Activated T-helper 1 cell treated with anti-CD3 and anti-CD28 coated beads, Interleukin-12 subunit alpha, Interleukin-12 subunit beta, Interleukin-2, Interleukin-4 antibody, amounts not matched to agents 30 ng/mL and 10 ng/mL and 1 ng/mL, durations not matched to agents 14 hours and 24 hours and 36 hours (primary cell): ENCODE data around the gene RAB17. TPM values are rescaled to one million over a fixed set of nuclear protein-coding genes. Genes with fewer than 3 reads are reported as not detected.

Experiments
- DNase-seq: peaks from one replicate; pipeline ENCODE4 v3.0.0; 2021; ENCODE audit warnings: low spot score
- H3K27ac Mint-ChIP-seq: one replicate; pipeline ENCODE4 v1.8.0; 2021; ENCODE audit warnings: mild to moderate bottlenecking, mixed read lengths
- H3K27me3 Mint-ChIP-seq: one replicate; pipeline ENCODE4 v1.8.0; 2022; ENCODE audit warnings: mild to moderate bottlenecking, moderate library complexity, mixed read lengths; ENCODE audit not compliant: insufficient read depth
- H3K36me3 Mint-ChIP-seq: one replicate; pipeline ENCODE4 v1.8.0; 2021; ENCODE audit warnings: low read depth, mixed read lengths
- H3K4me1 Mint-ChIP-seq: one replicate; pipeline ENCODE4 v1.8.0; 2021; ENCODE audit warnings: low read depth, mixed read lengths
- H3K4me3 Mint-ChIP-seq: one replicate; pipeline ENCODE4 v1.8.0; 2021; ENCODE audit warnings: mild to moderate bottlenecking, moderate library complexity, mixed read lengths
- H3K9me3 Mint-ChIP-seq: one replicate; pipeline ENCODE4 v1.8.0; 2021; ENCODE audit warnings: mixed read lengths
- intact Hi-C: fragments of 100-400 bp; cut with micrococcal nuclease; formaldehyde crosslinking; loops from one replicate; pipeline ENCODE4 v1.15.1; 2024
- total RNA-seq: library from RNA; stranded (reverse); gene quantifications from 2 replicates; pipeline ENCODE4 v1.2.3, GENCODE V29; 2022

Gene RAB17
- total RNA-seq = not detected in 2 replicates

- no peak for DNase-seq
Observed at GRCh38 chr2:237590272-237591140, at the start of gene RAB17. Gene RAB17 (minus strand): TSS chr2:237590734. CDS start chr2:237586154, 4,580 bp downstream.

GRCh38 chr2:237639836-237640220 lies 49.3 kb upstream of the RAB17 start:
- no peak for DNase-seq
- Mint-ChIP-seq H3K4me3 (no peak overlapping the region), H3K4me1 (peaks cover 7% of the 10 kb centered on the region), H3K27me3 (peaks cover 7% of the 10 kb centered on the region), H3K36me3 (no peaks in the 10 kb centered on the region), H3K27ac (no peak overlapping the region), H3K9me3 (peaks cover 2% of the 10 kb centered on the region)
- intact Hi-C loops = no loop called here

More at GRCh38 chr2:237590272-237591140, at the start of gene RAB17:
- Mint-ChIP-seq H3K4me1 (peaks cover 8% of the 10 kb centered on the region), H3K9me3 (no peaks in the 10 kb centered on the region), H3K27me3 (peaks cover 9% of the 10 kb centered on the region), H3K36me3 (no peaks in the 10 kb centered on the region), H3K27ac (no peak within 1 kb of the TSS), H3K4me3 (no peak within 1 kb of the TSS)
- intact Hi-C loops = no loop called here

- DNase-seq = no peak
- H3K36me3 Mint-ChIP-seq = no peaks in the 10 kb centered on the region
Observed at GRCh38 chr2:237639052-237639835, 48.7 kb upstream of the RAB17 start.

GRCh38 chr2:237638176-237638575 lies 47.6 kb upstream of the RAB17 start:
- no peak overlapping the region for H3K27ac Mint-ChIP-seq
- no peaks in the 10 kb centered on the region for H3K36me3 Mint-ChIP-seq
- intact Hi-C loops = no loop called here
- no peak for DNase-seq
- H3K27me3 Mint-ChIP-seq = peaks cover 7% of the 10 kb centered on the region
- H3K4me3 Mint-ChIP-seq = no peak overlapping the region
- peaks cover 6% of the 10 kb centered on the region for H3K9me3 Mint-ChIP-seq
- peaks cover 7% of the 10 kb centered on the region for H3K4me1 Mint-ChIP-seq

More at GRCh38 chr2:237639052-237639835, 48.7 kb upstream of the RAB17 start:
- Mint-ChIP-seq H3K4me1 (peaks cover 7% of the 10 kb centered on the region), H3K9me3 (peaks cover 6% of the 10 kb centered on the region), H3K27me3 (peaks cover 7% of the 10 kb centered on the region), H3K27ac (no peak overlapping the region), H3K4me3 (no peak overlapping the region)
- intact Hi-C loops = no loop called here

GRCh38 chr2:237637429-237638135 lies 47.0 kb upstream of the RAB17 start:
- intact Hi-C loops = no loop called here
- Mint-ChIP-seq H3K4me3 (no peak overlapping the region), H3K36me3 (no peaks in the 10 kb centered on the region), H3K27ac (no peak overlapping the region), H3K9me3 (peaks cover 6% of the 10 kb centered on the region), H3K4me1 (peaks cover 7% of the 10 kb centered on the region), H3K27me3 (peaks cover 7% of the 10 kb centered on the region)
- DNase-seq = no peak

GRCh38 chr2:237636578-237636977 lies 46.0 kb upstream of the RAB17 start:
- intact Hi-C loops = no loop called here
- H3K4me3 Mint-ChIP-seq = no peak overlapping the region
- H3K27me3 Mint-ChIP-seq = peaks cover 7% of the 10 kb centered on the region
- H3K27ac Mint-ChIP-seq = no peak overlapping the region
- H3K9me3 Mint-ChIP-seq = peaks cover 6% of the 10 kb centered on the region
- DNase-seq = no peak
- H3K36me3 Mint-ChIP-seq = no peaks in the 10 kb centered on the region
- H3K4me1 Mint-ChIP-seq = peaks cover 7% of the 10 kb centered on the region

- H3K4me1 Mint-ChIP-seq = peaks cover 14% of the 10 kb centered on the region
- H3K36me3 Mint-ChIP-seq = no peaks in the 10 kb centered on the region
- H3K27me3 Mint-ChIP-seq = peaks cover 27% of the 10 kb centered on the region
- H3K9me3 Mint-ChIP-seq = peaks cover 6% of the 10 kb centered on the region
- no peak overlapping the region for H3K4me3 Mint-ChIP-seq
- DNase-seq = no peak
- intact Hi-C loops = no loop called here
- no peak overlapping the region for H3K27ac Mint-ChIP-seq
Observed at GRCh38 chr2:237633061-237633561, 42.6 kb upstream of the RAB17 start.

GRCh38 chr2:237631801-237632585 lies 41.5 kb upstream of the RAB17 start:
- H3K36me3 Mint-ChIP-seq = no peaks in the 10 kb centered on the region
- no peak overlapping the region for H3K4me3 Mint-ChIP-seq
- peaks cover 31% of the 10 kb centered on the region for H3K27me3 Mint-ChIP-seq
- DNase-seq = no peak
- H3K27ac Mint-ChIP-seq = no peak overlapping the region
- intact Hi-C loops = no loop called here
- peaks cover 6% of the 10 kb centered on the region for H3K9me3 Mint-ChIP-seq
- peaks cover 14% of the 10 kb centered on the region for H3K4me1 Mint-ChIP-seq

GRCh38 chr2:237631007-237631785 lies 40.7 kb upstream of the RAB17 start:
- Mint-ChIP-seq H3K4me3 (no peak overlapping the region), H3K9me3 (peaks cover 6% of the 10 kb centered on the region), H3K36me3 (no peaks in the 10 kb centered on the region), H3K4me1 (peaks cover 7% of the 10 kb centered on the region), H3K27ac (no peak overlapping the region), H3K27me3 (peaks cover 36% of the 10 kb centered on the region)
- intact Hi-C loops = no loop called here
- DNase-seq = no peak

- peaks cover 6% of the 10 kb centered on the region for H3K4me1 Mint-ChIP-seq
- peaks cover 6% of the 10 kb centered on the region for H3K9me3 Mint-ChIP-seq
- no peaks in the 10 kb centered on the region for H3K36me3 Mint-ChIP-seq
- DNase-seq = no peak
- H3K27me3 Mint-ChIP-seq = peaks cover 42% of the 10 kb centered on the region
- no peak overlapping the region for H3K27ac Mint-ChIP-seq
- H3K4me3 Mint-ChIP-seq = no peak overlapping the region
- intact Hi-C loops = no loop called here
Observed at GRCh38 chr2:237630216-237631000, 39.9 kb upstream of the RAB17 start.

- Mint-ChIP-seq H3K27me3 (peaks cover 40% of the 10 kb centered on the region), H3K9me3 (peaks cover 3% of the 10 kb centered on the region), H3K27ac (no peak overlapping the region), H3K4me1 (peaks cover 6% of the 10 kb centered on the region), H3K36me3 (no peaks in the 10 kb centered on the region), H3K4me3 (no peak overlapping the region)
- intact Hi-C loops = no loop called here
- no peak for DNase-seq
Observed at GRCh38 chr2:237629739-237630138, 39.2 kb upstream of the RAB17 start.
